Measurements from ENCODE around the gene DYSF.

DYSF gene

DNA sequence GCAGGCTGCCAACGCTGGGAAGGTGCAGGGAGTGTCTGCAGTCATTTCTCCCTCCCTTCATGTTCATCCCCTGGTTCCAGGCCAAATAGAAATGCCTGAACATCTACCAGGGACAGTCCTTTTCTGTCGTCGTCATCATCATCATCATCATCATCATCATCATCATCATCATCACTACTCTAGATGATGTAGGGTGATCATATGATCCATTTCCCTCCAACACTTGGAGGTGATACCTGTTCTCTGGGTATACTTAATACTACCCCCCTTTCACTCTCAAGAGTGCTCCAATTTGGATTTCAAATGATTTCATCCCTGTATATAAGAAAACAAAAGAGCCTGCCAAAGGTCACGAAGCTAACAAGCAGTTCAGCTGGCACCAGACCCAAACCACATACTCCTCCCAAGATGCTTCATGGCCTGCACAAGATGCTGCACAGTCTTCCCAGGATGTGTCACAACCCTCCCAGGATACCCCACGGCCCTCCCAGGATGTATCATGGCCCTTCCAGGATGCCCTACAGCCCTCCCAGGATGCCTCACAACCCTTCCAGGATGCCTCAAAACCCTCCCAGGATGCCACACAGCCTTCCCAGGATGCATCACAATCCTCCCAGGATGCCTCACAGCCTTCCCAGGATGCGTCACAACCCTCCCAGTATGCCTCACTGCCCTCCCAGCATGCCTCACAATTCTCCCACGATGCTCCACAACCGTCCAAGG, 257.9 kb downstream of the DYSF start:
- DNase-seq (ENCODE audit: low read depth), result no peak

GRCh38 chr2:71712158-71712818, 258.9 kb downstream of the DYSF start:
- DNase-seq (ENCODE audit: low read depth), result no peak

GRCh38 chr2:71713581-71714580, 260.5 kb downstream of the DYSF start:
- no peak for DNase-seq (ENCODE audit: low read depth)

DNA sequence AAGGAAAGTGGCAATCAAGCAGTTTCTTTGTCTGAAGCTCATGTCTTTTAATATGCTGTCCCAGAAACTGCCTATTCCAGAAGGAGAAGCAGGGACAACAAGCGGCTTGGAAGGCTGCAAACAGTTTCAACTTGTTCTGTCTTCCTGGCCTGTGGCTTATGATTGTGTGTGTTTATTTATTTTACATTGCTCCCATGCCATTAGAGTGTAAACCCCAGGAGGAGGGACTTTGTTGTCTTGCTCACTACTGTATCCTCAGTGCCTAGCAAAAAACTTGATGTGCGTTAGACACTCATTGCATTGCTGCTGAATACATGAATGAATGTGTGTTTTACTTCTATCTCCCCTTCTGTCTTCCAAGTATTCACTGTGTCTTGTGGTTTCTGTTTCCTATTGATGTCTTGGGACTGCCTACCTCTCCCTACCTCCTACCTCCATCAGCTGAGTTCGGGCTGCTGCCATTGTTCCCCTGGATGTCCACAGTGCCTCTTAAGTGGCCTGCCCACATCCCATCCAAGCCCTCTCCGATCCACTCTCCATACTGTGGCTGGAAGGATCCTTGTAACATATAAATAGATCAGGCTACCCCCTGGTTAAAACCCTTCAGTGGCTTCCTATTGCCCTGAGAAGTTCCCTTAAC, 261.4 kb downstream of the DYSF start:
- no peak for DNase-seq (ENCODE audit: low read depth)

DNA sequence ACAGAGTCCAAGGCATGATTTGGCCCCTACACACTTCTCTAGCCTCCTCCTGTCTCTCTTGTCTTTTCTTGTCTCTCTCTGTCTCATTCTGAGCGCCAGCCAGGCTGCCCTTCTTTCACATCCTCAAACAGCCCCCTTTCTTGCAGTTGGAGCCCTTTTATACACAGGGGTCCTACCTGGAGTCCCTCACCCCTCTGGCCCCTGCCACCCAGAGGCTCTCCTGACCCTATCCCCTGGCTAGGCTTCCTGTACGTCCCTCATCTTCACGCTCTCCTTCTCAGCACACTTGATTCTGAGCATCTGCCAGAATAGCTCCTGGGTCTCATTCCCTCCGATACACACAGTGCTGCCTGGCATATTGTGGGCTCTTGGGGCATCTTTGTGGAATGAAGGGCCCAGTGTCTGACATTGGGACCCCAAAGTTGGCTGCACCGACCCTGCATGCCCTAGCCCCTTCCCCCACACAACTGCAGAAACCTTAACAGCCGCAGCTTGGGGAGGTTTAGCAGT, 261.9 kb downstream of the DYSF start:
- DNase-seq (ENCODE audit: low read depth), result no peak

DNA sequence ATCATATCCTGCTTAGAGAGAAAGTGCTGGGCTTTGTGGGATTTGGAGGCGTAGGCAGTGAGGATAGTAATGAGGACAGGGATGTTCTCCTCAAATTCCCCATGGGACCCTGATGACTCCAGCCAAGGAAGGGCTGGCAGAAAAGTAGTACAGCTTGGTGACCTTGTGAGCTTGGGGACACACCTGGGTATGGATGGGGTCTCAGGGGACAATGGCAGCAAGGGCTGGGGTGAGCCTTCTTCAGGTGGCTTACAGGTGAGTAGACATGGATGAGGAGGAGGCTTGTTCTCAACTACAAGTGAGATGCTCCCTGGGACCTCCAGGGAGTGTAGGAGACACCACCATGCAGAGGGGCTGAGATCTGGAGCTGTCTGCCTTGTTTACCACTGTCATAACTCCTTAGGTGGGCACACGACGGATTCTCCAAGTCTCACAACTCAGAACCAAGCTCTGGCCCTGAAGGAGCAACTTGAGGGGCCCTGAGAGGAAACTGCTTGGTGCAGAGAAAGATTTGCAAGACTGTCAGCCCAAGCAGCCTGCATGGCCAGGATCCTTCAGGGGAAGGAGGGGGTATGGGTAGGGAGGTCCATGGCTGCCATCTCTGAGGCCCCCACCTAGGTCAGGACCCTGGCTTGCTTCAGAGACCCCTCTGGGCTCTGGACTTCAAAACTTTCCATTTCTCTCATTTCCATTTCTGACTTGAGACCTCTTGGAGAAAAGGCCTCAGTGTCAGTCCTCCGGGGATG, 262.8 kb downstream of the DYSF start:
- DNase-seq (ENCODE audit: low read depth), result no peak

GRCh38 chr2:71716697-71717624, 263.6 kb downstream of the DYSF start:
- DNase-seq (ENCODE audit: low read depth), result no peak

DNA sequence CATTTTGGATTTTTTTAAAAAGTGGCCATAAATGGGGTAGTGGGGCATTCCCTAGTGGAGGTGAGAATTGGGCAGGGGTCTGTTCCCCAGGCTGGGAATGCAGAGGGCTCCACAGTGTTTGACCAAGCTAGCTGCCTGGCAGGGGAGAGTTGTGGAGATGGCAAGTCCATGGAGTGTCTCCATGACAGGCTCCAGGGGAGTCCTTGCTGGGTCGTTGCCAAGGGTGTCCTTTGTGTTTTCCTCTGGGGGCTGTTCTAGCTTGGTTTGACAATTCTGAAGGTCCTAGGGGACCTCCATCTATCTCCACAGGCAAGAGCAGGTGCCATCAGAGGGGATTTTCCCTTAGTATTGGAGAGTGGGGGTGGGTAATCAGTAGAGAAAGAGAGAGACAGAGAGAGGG, 265.3 kb downstream of the DYSF start:
- DNase-seq (ENCODE audit: low read depth), result no peak

- no peak for DNase-seq (ENCODE audit: low read depth)
Measured at GRCh38 chr2:71719520-71720282, 266.3 kb downstream of the DYSF start.

DNA sequence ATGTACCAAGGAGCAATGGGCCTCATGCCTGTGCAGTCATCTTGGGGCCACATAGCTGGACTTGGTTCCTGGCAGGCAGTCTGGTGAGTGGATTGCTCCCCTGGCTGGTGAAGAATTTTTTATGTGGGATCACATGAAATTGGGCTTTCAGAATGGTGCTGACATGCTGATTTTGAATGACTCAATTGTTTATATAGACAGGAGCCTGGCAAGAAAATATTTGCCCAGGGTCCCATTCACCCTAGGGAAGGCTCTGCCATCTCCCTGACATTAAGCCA, 266.9 kb downstream of the DYSF start:
- DNase-seq (ENCODE audit: low read depth), result no peak

GRCh38 chr2:71720596-71721361, 267.4 kb downstream of the DYSF start:
- DNase-seq (ENCODE audit: low read depth), result no peak

- DNase-seq (ENCODE audit: low read depth), result no peak
Measured at GRCh38 chr2:71721362-71721665, 268.0 kb downstream of the DYSF start.

DNA sequence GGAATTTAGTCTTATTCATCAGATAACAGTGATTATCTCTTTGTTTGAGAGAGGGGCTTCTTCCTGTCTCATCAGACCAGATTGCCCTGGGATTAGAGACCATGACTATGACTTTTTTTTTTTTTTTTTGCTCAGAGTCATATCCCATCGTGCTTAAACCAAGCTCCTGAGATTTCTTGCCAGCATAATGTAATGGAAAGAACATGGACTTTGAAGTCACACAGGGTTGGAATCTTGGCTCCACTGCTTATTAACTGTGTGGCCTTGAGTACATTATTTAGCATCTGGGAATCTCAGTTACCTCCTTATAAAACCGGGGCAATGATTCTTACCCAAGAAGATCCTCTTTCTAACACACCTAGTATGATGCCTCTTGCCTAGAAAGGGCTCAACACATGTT, 268.3 kb downstream of the DYSF start:
- DNase-seq (ENCODE audit: low read depth), result no peak

GRCh38 chr2:71722286-71722685, 268.9 kb downstream of the DYSF start:
- DNase-seq (ENCODE audit: low read depth), result no peak

GRCh38 chr2:71724793-71725192, 271.4 kb downstream of the DYSF start:
- no peak for DNase-seq (ENCODE audit: low read depth)

DNA sequence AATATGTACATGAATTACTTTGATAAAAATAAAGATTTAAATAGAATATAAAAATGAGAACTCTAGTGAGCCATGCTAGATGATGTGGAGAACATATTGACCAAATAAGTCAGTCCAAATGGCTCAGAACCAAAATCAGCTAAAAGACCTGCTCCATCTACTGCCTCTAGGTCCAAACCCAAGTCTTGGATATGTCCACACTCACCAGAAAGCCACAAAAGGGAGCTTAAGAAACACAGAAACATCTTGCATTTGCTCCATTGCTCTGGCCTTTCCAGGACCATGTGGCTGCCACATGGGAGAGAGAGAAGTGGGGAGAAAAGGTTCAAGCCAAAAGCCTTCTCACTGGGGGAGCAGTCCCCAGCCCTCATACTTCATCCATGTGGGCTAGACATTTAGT, 272.5 kb downstream of the DYSF start:
- no peak for DNase-seq (ENCODE audit: low read depth)

GRCh38 chr2:71727562-71727961, 274.2 kb downstream of the DYSF start:
- no peak for DNase-seq (ENCODE audit: low read depth)

DNA sequence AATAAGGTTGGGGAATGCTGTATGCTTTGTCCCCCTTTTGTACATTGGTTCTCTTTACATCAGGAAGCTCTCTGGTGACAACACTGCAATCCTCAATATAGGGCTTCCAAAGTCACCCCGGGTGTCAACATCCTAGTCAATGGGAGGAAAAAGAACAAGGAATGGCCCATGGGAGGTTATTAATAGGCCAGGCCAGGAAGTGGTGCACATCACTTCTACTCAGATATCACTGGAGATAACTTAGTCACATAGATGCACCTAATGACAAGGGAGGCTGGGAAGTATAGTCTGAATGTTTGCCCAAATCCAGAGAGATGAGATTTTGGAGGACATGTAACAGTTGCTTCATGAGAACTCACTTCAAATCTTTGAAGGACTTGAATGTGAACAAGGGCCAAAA, 274.7 kb downstream of the DYSF start:
- no peak for DNase-seq (ENCODE audit: low read depth)

DNA sequence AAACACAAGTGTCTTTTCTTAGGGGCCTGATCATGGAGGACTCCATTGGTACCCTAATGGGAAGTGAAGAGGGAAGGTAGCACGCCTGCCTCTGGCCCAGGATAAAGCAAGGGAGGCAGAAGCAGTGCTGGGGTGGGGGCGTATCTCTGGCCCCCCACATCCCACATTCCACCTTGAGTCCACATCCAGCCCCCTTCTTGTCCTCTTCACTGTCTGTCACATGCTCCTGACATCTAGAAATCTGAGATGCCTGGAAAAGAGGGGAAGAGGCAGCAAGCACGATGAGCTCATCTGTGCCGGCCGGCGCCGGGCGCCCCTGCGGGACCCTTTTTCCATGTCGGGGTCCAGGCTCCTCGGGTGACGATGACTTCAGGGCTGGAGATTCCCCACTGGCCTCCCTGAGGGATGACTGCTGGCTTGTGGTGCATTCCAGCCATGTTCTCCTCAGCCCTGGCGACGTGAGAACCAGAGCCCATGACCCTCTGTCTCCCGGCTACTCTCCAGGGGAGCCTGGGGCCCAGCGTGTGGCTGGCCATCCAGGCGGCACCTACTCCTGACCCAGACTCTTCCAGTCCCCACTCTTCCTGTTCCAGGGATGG, 277.5 kb downstream of the DYSF start:
- DNase-seq (ENCODE audit: low read depth), result no peak

Data from activated T-cell treated with anti-CD3 and anti-CD28 coated beads for 48 hours (primary cell).